GM23248 (cell line): Measurements from ENCODE around the gene ZNF831.

Experiments
- EZH2 ChIP-seq: fragments of 200-600 bp; sonication (generic); IDR thresholded peaks from 2 replicates; pipeline ENCODE4 v1.6.1; 2018; ENCODE audit warnings: antibody characterized with exemption, mild to moderate bottlenecking; ENCODE audit not compliant: insufficient read depth, poor library complexity, severe bottlenecking
- EZH2phosphoT487 ChIP-seq: fragments of 200-600 bp; sonication (generic); IDR thresholded peaks from 2 replicates; pipeline ENCODE4 v1.6.1; 2018; ENCODE audit warnings: antibody characterized with exemption, moderate library complexity, mild to moderate bottlenecking, low read depth; ENCODE audit not compliant: insufficient read depth

DNA sequence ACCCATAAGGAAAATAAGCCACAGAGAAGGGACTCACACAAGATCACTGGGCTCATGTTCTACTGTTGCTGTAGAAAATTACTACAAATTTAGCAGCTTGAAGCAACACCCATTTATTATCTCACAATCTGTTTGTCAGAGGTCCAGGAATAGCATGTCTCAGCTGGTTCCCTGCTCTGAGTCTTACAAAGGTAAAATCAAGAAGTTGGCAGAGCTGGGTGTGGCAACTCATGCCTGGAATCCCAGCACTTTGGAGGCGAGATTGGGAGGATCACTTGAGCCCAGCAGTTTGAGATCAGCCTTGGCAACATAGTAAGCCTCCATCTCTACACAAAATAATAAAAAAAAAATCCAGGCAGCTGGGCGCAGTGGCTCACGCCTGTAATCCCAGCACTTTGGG is 28.5 kb upstream of the ZNF831 start:
- TF ChIP-seq EZH2phosphoT487 (no peak), EZH2 (no peak)
